Activated CD8-positive, alpha-beta memory T cell treated with anti-CD3 and anti-CD28 coated beads, Interleukin-2, amount 50 U/mL, for 4 hours (primary cell): ENCODE results near the gene CTBP2.

Experiments used
- DNase-seq: peaks from one replicate; pipeline ENCODE4 v3.0.0-alpha.2; 2020

The CTBP2 gene

GRCh38 chr10:125003146-125003900, 157.0 kb downstream of the CTBP2 start:
- DNase-seq: peak; percentile 11

- DNase-seq: peak; percentile 11
Observed at GRCh38 chr10:125002423-125003145, 157.8 kb downstream of the CTBP2 start.

- DNase-seq: no peak
Observed at GRCh38 chr10:125002047-125002422, 158.3 kb downstream of the CTBP2 start.

GRCh38 chr10:125001313-125002046, 158.9 kb downstream of the CTBP2 start:
- peak; percentile 12 for DNase-seq

- DNase-seq: peak; percentile 7
Observed at GRCh38 chr10:125000366-125001312, 159.7 kb downstream of the CTBP2 start.

- peak; percentile 9 for DNase-seq
Observed at GRCh38 chr10:124999433-125000365, 160.7 kb downstream of the CTBP2 start.

- peak; percentile 6 for DNase-seq
Observed at GRCh38 chr10:124998624-124999291, 161.6 kb downstream of the CTBP2 start.

GRCh38 chr10:124997771-124998623, 162.4 kb downstream of the CTBP2 start:
- peak; percentile 9 for DNase-seq

GRCh38 chr10:124997306-124997705, 163.1 kb downstream of the CTBP2 start:
- DNase-seq: no peak

- DNase-seq: no peak
Observed at GRCh38 chr10:124996854-124997215, 163.5 kb downstream of the CTBP2 start.

- DNase-seq: no peak
Observed at GRCh38 chr10:124996127-124996853, 164.1 kb downstream of the CTBP2 start.

- no peak for DNase-seq
Observed at GRCh38 chr10:124995605-124996004, 164.8 kb downstream of the CTBP2 start.

- no peak for DNase-seq
Observed at GRCh38 chr10:124994573-124995473, 165.5 kb downstream of the CTBP2 start.

- no peak for DNase-seq
Observed at GRCh38 chr10:124993736-124994451, 166.5 kb downstream of the CTBP2 start.

GRCh38 chr10:124993345-124993708, 167.0 kb downstream of the CTBP2 start:
- DNase-seq: no peak

GRCh38 chr10:124992462-124993344, 167.7 kb downstream of the CTBP2 start:
- DNase-seq: no peak
